CD4-positive, alpha-beta T cell (primary cell): ENCODE results near the gene KDELR1. TPM values are rescaled to one million over a fixed set of nuclear protein-coding genes. Genes with fewer than 3 reads are reported as not detected.

Experiments
- ATAC-seq: fragments of 200-7000 bp; cut with Tn5 transposase; one replicate; pipeline ENCODE4 v1.10.0; 2022; ENCODE audit warnings: mild to moderate bottlenecking; ENCODE audit not compliant: poor library complexity
- CTCF ChIA-PET: fragments of 350-600 bp; sonication (Branson Sonifier 250); formaldehyde crosslinking; loops from one replicate; lab custom pipeline; 2021; ENCODE audit warnings: antibody characterized with exemption, inconsistent platforms; lab: Charles Lee
- POLR2A ChIA-PET: fragments of 350-600 bp; sonication (Branson Sonifier 250); formaldehyde crosslinking; loops from one replicate; lab custom pipeline; 2021; ENCODE audit warnings: antibody characterized with exemption, inconsistent platforms; lab: Charles Lee
- DNase-seq, 14 experiments: peaks; one replicate each; pipeline ENCODE4 v3.0.0-alpha.2; 2013 to 2020; ENCODE audit warnings: mixed read lengths in 2 of 14
- H3K27ac ChIP-seq, 2 donors: one replicate each; pipeline versions ENCODE4 v1.5.1 to v1.7.0; 2013; ENCODE audit warnings: low read length in 2 of 2, low read depth in 1 of 2, mild to moderate bottlenecking in 1 of 2
- H3K27me3 ChIP-seq, 2 experiments: 1 replicate in 1 of 2; 2 replicates in 1 of 2; pipeline versions ENCODE4 v1.6.1 to v1.7.0; 2013; ENCODE audit warnings: low read length in 2 of 2, control low read depth in 1 of 2, mild to moderate bottlenecking in 1 of 2, moderate library complexity in 1 of 2; ENCODE audit not compliant: insufficient read depth in 2 of 2, control insufficient read depth in 1 of 2
- H3K36me3 ChIP-seq: one replicate; pipeline ENCODE4 v1.6.1; 2013; ENCODE audit warnings: low read length, control low read depth; ENCODE audit not compliant: insufficient read depth
- H3K4me1 ChIP-seq: one replicate; pipeline ENCODE4 v1.6.1; 2013; ENCODE audit warnings: low read length, control low read depth; ENCODE audit not compliant: insufficient read depth
- H3K4me3 ChIP-seq: one replicate; pipeline ENCODE4 v1.5.1; 2013; ENCODE audit warnings: mild to moderate bottlenecking, low read length, moderate library complexity
- H3K9me3 ChIP-seq, 2 experiments: 1 replicate in 1 of 2; 2 replicates in 1 of 2; pipeline versions ENCODE4 v1.6.1 to v1.7.0; 2013; ENCODE audit warnings: low read length in 2 of 2, mild to moderate bottlenecking in 2 of 2, control low read depth in 1 of 2, moderate library complexity in 1 of 2; ENCODE audit not compliant: control insufficient read depth in 1 of 2, insufficient read depth in 1 of 2
- H3K27ac Mint-ChIP-seq: one replicate; pipeline ENCODE4 v1.8.0; 2020; ENCODE audit warnings: mixed read lengths
- H3K27me3 Mint-ChIP-seq: one replicate; pipeline ENCODE4 v1.8.0; 2021; ENCODE audit warnings: mixed read lengths
- H3K36me3 Mint-ChIP-seq: one replicate; pipeline ENCODE4 v1.8.0; 2021; ENCODE audit warnings: low read depth, mixed read lengths
- H3K4me1 Mint-ChIP-seq: one replicate; pipeline ENCODE4 v1.8.0; 2021; ENCODE audit warnings: low read depth, mixed read lengths
- H3K4me3 Mint-ChIP-seq: one replicate; pipeline ENCODE4 v1.8.0; 2020; ENCODE audit warnings: mild to moderate bottlenecking, mixed read lengths
- H3K9me3 Mint-ChIP-seq: one replicate; pipeline ENCODE4 v1.8.0; 2020; ENCODE audit warnings: mixed read lengths
- CTCF ChIP-seq: fragments of 200-600 bp; IDR thresholded peaks from one replicate; pipeline ENCODE4 v1.8.0; 2022; ENCODE audit warnings: antibody characterized with exemption, mild to moderate bottlenecking
- intact Hi-C, 2 experiments: fragments of 100-400 bp; cut with DNase I in 1 of 2; cut with micrococcal nuclease in 1 of 2; formaldehyde crosslinking; loops; one replicate each; pipeline versions ENCODE4 v1.15.1 to v1.9.0; 2023 to 2025; cut with DNase I, micrococcal nuclease
- total RNA-seq, 174 experiments: library from RNA in 2 of 174; stranded (reverse) in 2 of 174; gene quantifications; one replicate each; pipeline ENCODE4 v1.2.3 and lab custom pipeline; 2021 to 2026

Gene KDELR1
- total RNA-seq, 2 experiments from 2014 or later: 32.2 to 39.6 TPM

- no peak overlapping the region for H3K27ac ChIP-seq
- ChIA-PET POLR2A (no interaction called here), CTCF (no interaction called here)
- H3K9me3 Mint-ChIP-seq: no peaks in the 10 kb centered on the region
- H3K4me3 ChIP-seq: no peak overlapping the region
- H3K27ac Mint-ChIP-seq: no peak overlapping the region
- intact Hi-C loops: no loop called here
- H3K36me3 ChIP-seq: peaks cover 6% of the 10 kb centered on the region
- ATAC-seq (no peak), DNase-seq (no peak)
- peaks cover 2% of the 10 kb centered on the region for H3K36me3 Mint-ChIP-seq
- H3K27me3 ChIP-seq: no peaks in the 10 kb centered on the region
- H3K4me1 Mint-ChIP-seq: peaks cover 7% of the 10 kb centered on the region
- H3K9me3 ChIP-seq: no peaks in the 10 kb centered on the region
- H3K4me1 ChIP-seq: peaks cover 16% of the 10 kb centered on the region
- no peak overlapping the region for H3K4me3 Mint-ChIP-seq
- H3K27me3 Mint-ChIP-seq: no peaks in the 10 kb centered on the region
- no peak for TF ChIP-seq CTCF
These were observed 53.0 kb downstream of the KDELR1 start for GRCh38 chr19:48338253-48338755.

- intact Hi-C loops: loop anchor here (1.0 to 5.0 kb wide), 8 partner anchors 8 to 304 kb away; partner anchors contain the start of genes TMEM143 (in 2 of the 2), CYTH2 (in 1 of the 2), DBP (in 1 of the 2) and EMP3 (in 1 of the 2)
- CTCF ChIA-PET: interaction anchor here (0.7 to 4.0 kb wide), 19 partner anchors 12 to 136 kb away, joined by 3 to 159 read pairs (median 6); partner anchors contain the start of genes EMP3, KDELR1, SYNGR4 and TMEM143
- peak; percentile 84 for TF ChIP-seq CTCF
- peaks cover 47% of the 10 kb centered on the region for H3K4me1 Mint-ChIP-seq
- ATAC-seq: peak; percentile 56
- Histone ChIP-seq H3K27ac (peak overlapping the region; percentile 97), H3K27me3 (no peaks in the 10 kb centered on the region), H3K4me3 (peak overlapping the region; percentile 97), H3K4me1 (peaks cover 58% of the 10 kb centered on the region), H3K9me3 (no peaks in the 10 kb centered on the region), H3K36me3 (peaks cover 22% of the 10 kb centered on the region)
- H3K27me3 Mint-ChIP-seq: no peaks in the 10 kb centered on the region
- H3K27ac Mint-ChIP-seq: peak overlapping the region; percentile 99
- no peaks in the 10 kb centered on the region for H3K9me3 Mint-ChIP-seq
- peak overlapping the region; percentile 89 for H3K4me3 Mint-ChIP-seq
- peak; percentile 89 to 97 (median 95) for DNase-seq
- POLR2A ChIA-PET: interaction anchor here (0.6 to 6.4 kb wide), 28 partner anchors 10 to 312 kb away, joined by 3 to 360 read pairs (median 4); partner anchors contain the start of genes CA11, CARD8, DBP and EMP3
- peaks cover 37% of the 10 kb centered on the region for H3K36me3 Mint-ChIP-seq
These were observed 57.6 kb downstream of the KDELR1 start for GRCh38 chr19:48333467-48334384.
